IMR-90 (cell line): ENCODE results near the gene CPAMD8. TPM values are rescaled to one million over a fixed set of nuclear protein-coding genes. Genes with fewer than 3 reads are reported as not detected.

Experiments
- ATAC-seq: fragments of 200-7000 bp; cut with Tn5 transposase; 2 replicates; pipeline ENCODE4 v1.9.1; 2020; ENCODE audit warnings: low read depth, mild to moderate bottlenecking, moderate library complexity
- BruUV-seq: library from RNA; stranded (reverse); fragments of 400-500 nt; replicated peaks from 2 replicates; lab custom pipeline; 2021; lab: Mats Ljungman, UMichigan
- CTCF ChIA-PET: fragments of 300-600 bp; formaldehyde crosslinking; extraction: SDS; loops from one replicate; lab custom pipeline; 2021; ENCODE audit warnings: antibody characterized with exemption; lab: Yijun Ruan, JAX
- POLR2A ChIA-PET: fragments of 300-600 bp; sonication (Branson Sonifier 250); formaldehyde crosslinking; loops from one replicate; lab custom pipeline; 2022; ENCODE audit warnings: antibody characterized with exemption; ENCODE audit not compliant: unreplicated experiment; lab: Charles Lee
- DNase-seq: peaks from one replicate; pipeline ENCODE4 v3.0.0; 2013
- H2AFZ ChIP-seq: replicated peaks from 2 replicates; pipeline ENCODE3; 2013; ENCODE audit warnings: low read length, mild to moderate bottlenecking; ENCODE audit not compliant: poor library complexity
- H2AK5ac ChIP-seq: 2 replicates; pipeline ENCODE4 v1.6.1; 2013; ENCODE audit warnings: low read depth, low read length, inconsistent platforms
- H2AK9ac ChIP-seq: replicated peaks from 2 replicates; pipeline ENCODE3; 2013; ENCODE audit warnings: mild to moderate bottlenecking, low read depth, low read length, moderate library complexity; ENCODE audit not compliant: poor library complexity
- H2BK120ac ChIP-seq: 2 replicates; pipeline ENCODE4 v1.6.1; 2013; ENCODE audit warnings: low read depth, low read length, inconsistent platforms
- H2BK15ac ChIP-seq: 3 replicates; pipeline ENCODE4 v1.6.1; 2013; ENCODE audit warnings: low read depth, low read length, inconsistent platforms
- H2BK20ac ChIP-seq: 2 replicates; pipeline ENCODE4 v1.6.1; 2013; ENCODE audit warnings: low read depth, mild to moderate bottlenecking, inconsistent platforms, low read length, moderate library complexity
- H2BK5ac ChIP-seq: 2 replicates; pipeline ENCODE4 v1.6.1; 2013; ENCODE audit warnings: mild to moderate bottlenecking, low read depth, low read length, inconsistent platforms; ENCODE audit not compliant: poor library complexity, severe bottlenecking
- H3K14ac ChIP-seq: replicated peaks from 2 replicates; pipeline ENCODE4 v1.6.1; 2013; ENCODE audit warnings: low read depth, low read length, inconsistent platforms
- H3K18ac ChIP-seq: 2 replicates; pipeline ENCODE4 v1.6.1; 2013; ENCODE audit warnings: low read depth, low read length, control low read depth
- H3K23ac ChIP-seq: 2 replicates; pipeline ENCODE4 v1.6.1; 2013; ENCODE audit warnings: low read depth, low read length, inconsistent platforms
- H3K27ac ChIP-seq: 2 replicates; pipeline ENCODE4 v1.5.1; 2013; ENCODE audit warnings: mild to moderate bottlenecking, control low read depth, low read length; ENCODE audit not compliant: insufficient read depth
- H3K27me3 ChIP-seq: 2 replicates; pipeline ENCODE4 v1.6.1; 2013; ENCODE audit warnings: low read length; ENCODE audit not compliant: control insufficient read depth, insufficient read depth
- H3K36me3 ChIP-seq: 2 replicates; pipeline ENCODE4 v1.6.1; 2013; ENCODE audit warnings: low read length, mixed read lengths; ENCODE audit not compliant: control insufficient read depth, insufficient read depth
- H3K4ac ChIP-seq: 2 replicates; pipeline ENCODE4 v1.6.1; 2013; ENCODE audit warnings: low read depth, low read length, inconsistent platforms
- H3K4me1 ChIP-seq: 2 replicates; pipeline ENCODE4 v1.6.1; 2013; ENCODE audit warnings: low read length, mixed read lengths; ENCODE audit not compliant: control insufficient read depth, insufficient read depth
- H3K4me2 ChIP-seq: 2 replicates; pipeline ENCODE4 v1.6.1; 2013; ENCODE audit warnings: low read depth, mild to moderate bottlenecking, control low read depth, low read length, moderate library complexity
- H3K4me3 ChIP-seq: 2 replicates; pipeline ENCODE4 v1.5.1; 2013; ENCODE audit warnings: low read depth, mild to moderate bottlenecking, control low read depth, low read length, moderate library complexity; ENCODE audit not compliant: insufficient read depth
- H3K56ac ChIP-seq: 2 replicates; pipeline ENCODE4 v1.6.1; 2013; ENCODE audit warnings: low read length, inconsistent platforms; ENCODE audit not compliant: insufficient read depth; ENCODE audit errors: extremely low read depth
- H3K79me1 ChIP-seq, 2 experiments: 2 replicates each; pipeline ENCODE4 v1.6.1; 2013; ENCODE audit warnings: low read length in 2 of 2, inconsistent platforms in 1 of 2, low read depth in 1 of 2
- H3K9ac ChIP-seq: 2 replicates; pipeline ENCODE4 v1.6.1; 2013; ENCODE audit warnings: low read depth, low read length, control low read depth
- H3K9me1 ChIP-seq: 2 replicates; pipeline ENCODE4 v1.6.1; 2013; ENCODE audit warnings: low read length, inconsistent platforms; ENCODE audit not compliant: insufficient read depth
- H3K9me3 ChIP-seq: 2 replicates; pipeline ENCODE4 v1.6.1; 2013; ENCODE audit warnings: low read length; ENCODE audit not compliant: control insufficient read depth, insufficient read depth
- H4K20me1 ChIP-seq: 2 replicates; pipeline ENCODE4 v1.6.1; 2013; ENCODE audit warnings: low read length, inconsistent platforms; ENCODE audit not compliant: insufficient read depth
- H4K5ac ChIP-seq: 2 replicates; pipeline ENCODE4 v1.6.1; 2013; ENCODE audit warnings: mild to moderate bottlenecking, low read depth, low read length, control low read depth
- H4K8ac ChIP-seq, 2 experiments: 2 replicates each; pipeline ENCODE4 v1.6.1; 2013; ENCODE audit warnings: low read depth in 2 of 2, low read length in 2 of 2, control low read depth in 1 of 2, inconsistent platforms in 1 of 2
- H4K91ac ChIP-seq: 2 replicates; pipeline ENCODE4 v1.6.1; 2013; ENCODE audit warnings: low read depth, low read length, inconsistent platforms; ENCODE audit not compliant: insufficient read depth
- CHD1 ChIP-seq: IDR thresholded peaks from 2 replicates; pipeline ENCODE4 v1.6.1; 2012; ENCODE audit warnings: low read depth, low read length, improper control_type of control experiment
- WGBS, 2 experiments: methylation state at CpG; one replicate each; pipeline versions ENCODE4 v1.1.5 to v1.1.7; 2013; ENCODE audit warnings: missing lambda C conversion rate in 2 of 2; ENCODE audit not compliant: insufficient read length in 1 of 2; ENCODE audit errors: extremely low coverage in 2 of 2; 5-methylcytosine and 5-hydroxymethylcytosine counted together
- dilution Hi-C: fragments of 300-500 bp; cut with HindIII; formaldehyde crosslinking; loops from one replicate; pipeline ENCODE4 v1.14.3; 2018; ENCODE audit warnings: low sequenced_read_pairs; ENCODE audit not compliant: unreplicated experiment
- in situ Hi-C: fragments of 300-500 bp; cut with MboI; formaldehyde crosslinking; loops from 3 replicates; pipeline ENCODE4 v1.14.3; 2019; ENCODE audit warnings: low sequenced_read_pairs, inconsistent platforms, mixed read lengths
- intact Hi-C: fragments of 100-400 bp; cut with micrococcal nuclease; formaldehyde crosslinking; loops from 2 replicates; pipeline ENCODE4 v1.10.0; 2022
- polyA plus RNA-seq, 3 experiments: library from polyadenylated mRNA; depleted of rRNA; stranded (reverse); fragments of >200 nt; gene quantifications; 2 replicates each; pipeline ENCODE4 v1.2.3, GENCODE V29; 2012; ENCODE audit warnings: low replicate concordance in 1 of 3
- total RNA-seq: library from RNA; depleted of rRNA; stranded (reverse); fragments of >200 nt; gene quantifications from 2 replicates; pipeline ENCODE4 v1.2.3, GENCODE V29; 2012
- TF ChIP-seq, protein P1 (sequence below): fragments of 150-350 bp; IDR thresholded peaks from 2 replicates; pipeline ENCODE4 v1.6.1; 2017; ENCODE audit warnings: mild to moderate bottlenecking, antibody characterized with exemption, low read length, low read depth

CPAMD8 gene
- total and polyA plus RNA-seq, 2 of the 4 experiments (the other 2 are of a cell fraction), result 0.36 to 0.79 TPM

DNA sequence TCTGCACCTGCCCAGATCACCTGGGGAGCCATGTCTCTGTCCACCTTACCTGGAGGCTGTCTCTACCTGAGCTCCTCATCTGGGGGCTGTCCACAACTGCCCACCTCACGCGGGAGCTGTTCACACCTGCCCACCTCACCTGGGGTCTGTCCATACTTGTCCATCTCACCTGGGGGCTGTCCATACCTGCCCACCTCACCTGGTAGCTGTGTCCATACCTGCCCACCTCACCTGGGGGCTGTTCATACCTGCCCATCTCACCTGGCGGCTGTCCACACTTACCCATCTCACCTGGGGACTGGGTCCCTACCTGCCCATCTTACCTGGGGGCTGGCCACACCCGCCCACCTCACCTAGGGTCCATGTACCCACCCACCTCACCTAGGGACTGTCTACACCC lies 10.0 kb upstream of the CPAMD8 start:
- CTCF ChIA-PET, result no interaction called here
- no peak overlapping the region for H3K23ac ChIP-seq
- no peak overlapping the region for H4K8ac ChIP-seq
- H3K4ac ChIP-seq, result no peak overlapping the region
- H3K27me3 ChIP-seq, result no peaks in the 10 kb centered on the region; the same call in 1 of the 2 replicates
- no peaks in the 10 kb centered on the region for H4K20me1 ChIP-seq
- no peak overlapping the region for H2AK9ac ChIP-seq
- intact Hi-C loops, result no loop called here
- H3K4me1 ChIP-seq, result no peaks in the 10 kb centered on the region
- no peak overlapping the region for H3K56ac ChIP-seq
- peak overlapping the region; percentile 21 for H2AFZ ChIP-seq
- POLR2A ChIA-PET, result no interaction called here
- H3K79me1 ChIP-seq, result no peaks in the 10 kb centered on the region
- H4K5ac ChIP-seq, result no peak overlapping the region
- H3K36me3 ChIP-seq, result no peaks in the 10 kb centered on the region
- no peak overlapping the region for H2AK5ac ChIP-seq
- DNase-seq (no peak), ATAC-seq (no peak)
- no peak overlapping the region for H2BK15ac ChIP-seq
- no peak overlapping the region for H2BK20ac ChIP-seq
- no peak overlapping the region for H3K9ac ChIP-seq
- no peak overlapping the region for H3K14ac ChIP-seq
- no TSS peak for BruUV-seq
- H4K91ac ChIP-seq, result no peak overlapping the region
- H3K4me3 ChIP-seq, result no peak overlapping the region
- dilution Hi-C loops, result no loop called here
- no peaks in the 10 kb centered on the region for H3K9me1 ChIP-seq
- in situ Hi-C loops, result no loop called here
- H3K18ac ChIP-seq, result no peak overlapping the region
- WGBS, 2 experiments, result 55% methylated on average over 4 of the region's 4 CpGs; no CpG with 5 or more reads in 1 of the 2 experiments
- no peaks in the 10 kb centered on the region for H3K9me3 ChIP-seq
- H3K27ac ChIP-seq, result no peak overlapping the region
- H2BK5ac ChIP-seq, result no peak overlapping the region
- no peak overlapping the region for H3K4me2 ChIP-seq
- no peak overlapping the region for H2BK120ac ChIP-seq
- TF ChIP-seq, protein P1, sequence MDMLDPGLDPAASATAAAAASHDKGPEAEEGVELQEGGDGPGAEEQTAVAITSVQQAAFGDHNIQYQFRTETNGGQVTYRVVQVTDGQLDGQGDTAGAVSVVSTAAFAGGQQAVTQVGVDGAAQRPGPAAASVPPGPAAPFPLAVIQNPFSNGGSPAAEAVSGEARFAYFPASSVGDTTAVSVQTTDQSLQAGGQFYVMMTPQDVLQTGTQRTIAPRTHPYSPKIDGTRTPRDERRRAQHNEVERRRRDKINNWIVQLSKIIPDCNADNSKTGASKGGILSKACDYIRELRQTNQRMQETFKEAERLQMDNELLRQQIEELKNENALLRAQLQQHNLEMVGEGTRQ, result no peak
- no peak for TF ChIP-seq CHD1
